NCI-H1048 (cell line): Measurements from ENCODE around the gene COL4A4.

ENCODE experiments used
- DNase-seq: peaks from one replicate; lab custom pipeline; 2025; lab: John Stamatoyannopoulos, UW

The COL4A4 gene

GRCh38 chr2:226981791-226982326 lies 182.1 kb downstream of the COL4A4 start:
- no peak for DNase-seq

- no peak for DNase-seq
These were observed 185.0 kb downstream of the COL4A4 start for GRCh38 chr2:226979004-226979403.

- DNase-seq = no peak
These were observed 185.7 kb downstream of the COL4A4 start for GRCh38 chr2:226978300-226978699.

DNA sequence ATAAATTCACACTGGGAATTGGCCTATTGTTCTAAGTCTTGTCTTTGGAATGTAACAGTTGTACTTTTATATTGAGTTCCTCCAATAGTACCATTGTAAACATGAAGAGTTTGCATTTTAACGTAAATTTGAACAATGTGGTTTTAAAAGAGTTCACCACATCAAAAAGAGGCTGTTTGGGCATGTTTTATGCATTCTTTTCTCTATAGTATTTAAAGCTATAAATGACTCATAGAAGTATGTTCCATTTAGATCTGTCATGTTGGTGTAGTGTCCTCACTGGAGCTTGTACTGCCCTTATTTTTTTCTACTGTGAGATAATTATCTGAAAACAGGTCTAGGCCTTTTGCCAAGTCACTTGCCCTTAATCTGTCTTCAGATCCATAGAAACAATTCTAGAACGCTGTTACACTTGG lies 186.2 kb downstream of the COL4A4 start:
- DNase-seq = no peak

DNA sequence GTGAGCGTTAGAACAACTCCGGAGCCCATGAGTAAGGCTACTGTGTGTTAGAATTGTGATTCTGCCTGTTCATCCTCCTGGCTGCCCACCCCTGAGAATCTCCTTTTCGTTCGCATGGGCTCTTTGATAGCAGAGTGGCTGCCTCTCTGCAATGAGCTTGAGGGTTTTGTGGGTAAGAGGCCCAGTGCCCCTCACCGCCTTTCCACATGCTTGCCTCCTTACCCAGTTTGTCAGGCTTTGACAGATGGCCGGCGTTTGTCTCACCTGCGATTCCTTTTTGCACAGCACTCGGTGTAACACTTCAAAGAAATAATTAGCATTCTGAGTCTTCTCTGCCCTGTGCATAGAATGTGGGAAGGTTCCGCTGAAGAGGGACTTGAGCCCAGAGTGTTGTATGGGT lies 190.2 kb downstream of the COL4A4 start:
- no peak for DNase-seq

GRCh38 chr2:226971770-226972169 lies 192.2 kb downstream of the COL4A4 start:
- DNase-seq = no peak

- DNase-seq = no peak
These were observed 192.9 kb downstream of the COL4A4 start for GRCh38 chr2:226971084-226971483.

GRCh38 chr2:226970362-226970761 lies 193.6 kb downstream of the COL4A4 start:
- no peak for DNase-seq

DNA sequence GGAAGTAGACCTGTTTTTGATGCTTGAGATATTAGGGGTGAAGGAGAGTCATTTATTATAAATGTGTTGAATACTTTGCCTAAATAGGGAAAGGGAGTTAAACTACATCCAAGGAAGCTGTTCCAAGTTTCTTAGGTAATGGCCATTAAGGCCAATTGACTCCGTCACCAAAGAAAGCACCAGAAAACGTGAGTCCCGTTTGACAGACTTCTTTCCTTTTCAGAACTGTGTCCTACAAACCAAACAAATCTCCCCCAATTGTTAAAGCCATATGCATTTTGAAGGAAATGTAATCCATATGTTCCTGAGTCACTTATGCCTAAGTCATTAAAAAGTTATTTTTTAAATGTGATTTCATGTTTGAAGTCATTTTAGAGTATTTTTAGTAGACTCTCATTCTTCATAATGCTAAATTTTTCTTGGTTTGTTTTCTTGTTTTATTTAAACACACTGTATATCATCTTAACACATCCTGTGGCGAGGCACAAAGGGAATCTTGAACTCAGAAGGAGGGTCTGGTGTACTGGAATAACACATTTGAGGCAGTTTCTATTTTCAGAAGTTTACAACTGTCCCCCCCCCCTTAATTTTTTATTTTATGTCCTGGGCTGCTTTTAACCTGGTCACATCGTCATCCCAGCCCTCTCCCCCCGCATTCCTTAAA lies 194.5 kb downstream of the COL4A4 start:
- DNase-seq = no peak

- no peak for DNase-seq
These were observed 198.6 kb downstream of the COL4A4 start for GRCh38 chr2:226965376-226965775.

GRCh38 chr2:226963528-226963927 lies 200.5 kb downstream of the COL4A4 start:
- DNase-seq = no peak

DNA sequence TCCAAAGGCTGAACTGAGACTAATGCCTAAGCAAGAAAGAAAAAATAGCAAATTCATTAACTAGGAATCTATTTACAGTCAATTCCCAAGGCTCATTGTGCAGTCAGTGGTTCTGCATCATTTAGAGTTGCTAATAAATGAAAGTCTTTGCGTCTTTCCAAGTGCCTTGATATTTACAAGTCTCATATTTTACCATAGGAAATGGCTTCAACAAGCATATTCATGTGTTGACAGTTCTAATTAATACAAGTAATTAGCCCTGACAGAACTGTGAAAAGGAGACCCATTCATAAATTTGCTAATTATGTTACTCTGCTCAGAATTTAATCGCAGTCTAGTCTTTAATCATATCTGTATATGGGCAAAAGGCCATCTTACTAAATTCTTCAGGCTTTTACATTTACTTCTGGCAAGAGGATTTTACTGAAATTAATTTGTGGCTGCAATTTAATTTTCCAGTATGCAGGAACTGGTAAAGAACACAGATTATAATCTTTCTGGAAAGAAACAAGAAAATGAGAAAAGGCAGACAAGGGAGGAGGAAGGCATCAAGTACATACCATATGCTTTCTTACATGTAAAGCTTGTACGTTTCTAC lies 201.7 kb downstream of the COL4A4 start:
- DNase-seq = no peak

DNA sequence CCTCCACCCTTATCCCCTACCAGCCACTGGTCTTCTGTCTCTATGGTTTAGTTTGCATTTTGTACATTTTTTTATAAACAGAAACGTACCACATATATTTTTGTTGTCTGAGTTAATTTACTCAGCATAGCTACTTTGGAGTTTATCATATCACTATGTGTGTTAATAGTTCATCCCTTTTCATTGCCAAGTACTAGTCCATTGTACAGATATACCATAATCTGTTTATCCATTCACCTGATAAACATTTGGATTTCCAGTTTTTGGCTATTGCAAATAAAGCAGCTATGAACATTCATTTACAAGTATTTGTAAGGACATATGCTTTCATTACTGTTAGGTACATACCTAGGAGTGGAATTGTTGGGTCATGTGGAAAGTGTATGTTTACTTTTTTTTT lies 204.6 kb downstream of the COL4A4 start:
- no peak for DNase-seq

DNA sequence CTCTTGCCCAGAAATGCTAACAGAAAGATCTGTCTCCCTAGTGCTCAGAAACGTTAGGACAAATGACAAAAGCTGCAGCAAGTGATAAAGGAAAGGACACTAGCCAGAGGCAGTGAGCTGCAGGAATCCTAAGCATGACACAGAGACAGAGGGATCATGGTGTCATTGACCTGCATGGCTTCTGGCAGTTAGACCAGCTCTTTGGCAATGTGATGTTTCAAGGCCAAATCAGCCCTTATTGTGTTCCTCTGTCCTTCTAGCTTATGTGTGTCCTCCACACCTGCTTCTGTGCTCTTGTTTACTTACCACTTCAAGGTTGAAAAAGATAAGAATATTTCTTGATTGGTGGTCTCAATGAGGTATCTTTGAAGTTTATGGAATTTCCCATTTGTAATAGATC lies 207.3 kb downstream of the COL4A4 start:
- DNase-seq = no peak

- DNase-seq = no peak
These were observed 210.2 kb downstream of the COL4A4 start for GRCh38 chr2:226953826-226954225.

DNA sequence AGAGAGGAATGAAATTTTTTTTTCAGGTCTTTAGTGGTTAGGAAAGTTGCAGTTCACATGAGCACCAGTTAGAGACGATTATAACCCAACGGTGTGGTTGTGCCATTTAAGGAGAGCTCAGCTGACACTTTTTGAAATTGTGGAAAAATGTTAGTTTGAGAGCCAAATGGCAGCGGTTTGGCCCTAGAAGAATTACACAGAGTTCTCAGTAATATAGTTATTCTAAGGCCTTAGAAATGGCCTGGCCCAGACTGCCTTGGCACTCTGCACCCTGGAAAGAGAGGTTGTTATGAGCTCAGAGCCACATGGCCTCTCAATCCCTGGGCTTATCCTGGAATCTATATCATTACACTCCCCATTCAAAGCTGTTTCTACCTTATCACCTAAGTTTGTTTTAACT lies 210.8 kb downstream of the COL4A4 start:
- DNase-seq = no peak
